Lower leg skin (tissue), 3 donors: ENCODE data around the gene PSORS1C1.

ENCODE experiments used
- CTCF ChIP-seq, 3 donors: fragments of 450-650 bp; IDR thresholded peaks; one replicate each; pipeline ENCODE4 v1.5.1; 2016; ENCODE audit warnings: antibody characterized with exemption in 3 of 3, mild to moderate bottlenecking in 3 of 3, moderate library complexity in 2 of 3
- POLR2A ChIP-seq, 2 donors: fragments of 450-650 bp; IDR thresholded peaks; one replicate each; pipeline ENCODE4 v1.6.1; 2016 to 2017; ENCODE audit warnings: antibody characterized with exemption in 2 of 2, mild to moderate bottlenecking in 1 of 2, moderate library complexity in 1 of 2

DNA sequence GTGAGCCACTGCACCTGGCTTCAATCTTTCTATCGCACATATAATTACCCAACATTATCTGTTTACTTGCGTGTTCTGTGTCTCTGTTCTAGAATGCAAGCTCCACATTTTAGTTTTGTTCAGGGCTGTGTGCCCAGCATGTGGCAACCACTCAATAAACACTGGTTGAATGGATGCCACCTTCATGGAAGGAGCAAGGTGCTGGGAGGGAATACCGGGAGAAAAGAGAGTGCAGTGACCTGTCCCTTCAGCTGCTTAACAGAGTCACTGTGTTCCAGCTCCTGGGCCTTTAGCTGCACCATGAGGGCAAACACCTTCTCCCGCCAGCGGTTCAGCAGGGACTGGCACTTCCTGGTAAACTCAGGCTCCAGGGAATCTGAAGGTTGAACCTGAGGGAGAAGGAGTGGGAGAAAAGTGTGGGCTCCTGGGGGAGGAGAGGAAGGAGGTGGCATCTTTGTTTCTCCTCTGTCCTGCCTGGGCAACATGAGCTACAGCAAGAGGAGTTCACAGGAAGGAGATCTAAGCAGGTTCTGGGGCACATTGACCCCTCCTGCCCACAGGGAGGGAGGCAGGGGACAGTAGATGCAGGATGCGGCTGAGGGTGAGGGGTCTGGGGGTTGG is 35.3 kb downstream of the PSORS1C1 start:
- TF ChIP-seq CTCF (IDR thresholded peaks at IDR 0.05) (no peak), POLR2A (IDR thresholded peaks at IDR 0.05) (no peak)
